NCI-H2196 (cell line): ENCODE results near the gene CD7.

ENCODE experiments used
- DNase-seq: peaks from one replicate; lab custom pipeline; 2025; ENCODE audit not compliant: unreplicated experiment; lab: John Stamatoyannopoulos, UW

CD7 gene

DNA sequence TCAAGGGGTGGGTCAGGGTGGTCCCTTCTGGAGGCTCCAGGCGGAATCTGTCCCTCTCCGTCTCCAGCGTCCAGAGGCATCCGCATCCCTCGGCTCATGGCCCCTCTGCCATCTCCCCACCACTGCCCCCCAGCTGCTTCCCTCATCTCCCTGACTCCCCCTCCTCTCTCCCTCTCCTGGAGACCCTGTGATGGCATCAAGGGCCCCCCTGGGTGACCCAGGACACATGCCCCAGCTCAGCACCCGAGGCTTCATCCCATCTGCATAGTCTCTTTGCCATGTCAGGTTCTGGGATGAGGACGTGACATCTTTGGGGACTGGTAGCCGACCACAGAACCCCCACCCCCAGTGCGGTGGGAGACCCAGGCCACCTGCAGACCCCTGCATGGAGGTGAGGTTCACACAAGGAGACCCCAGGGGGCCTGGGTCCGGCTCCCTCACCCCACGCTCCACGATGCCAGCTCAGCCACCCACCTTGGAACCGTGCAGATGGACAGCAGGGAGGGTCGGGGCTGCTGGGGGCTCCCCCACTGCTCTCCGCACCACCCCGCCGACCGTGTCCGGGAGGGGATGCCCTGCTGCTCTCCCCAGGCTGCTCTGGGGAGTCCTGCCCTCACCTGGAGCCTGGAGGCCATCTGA is 12.4 kb upstream of the CD7 start:
- no peak for DNase-seq

DNA sequence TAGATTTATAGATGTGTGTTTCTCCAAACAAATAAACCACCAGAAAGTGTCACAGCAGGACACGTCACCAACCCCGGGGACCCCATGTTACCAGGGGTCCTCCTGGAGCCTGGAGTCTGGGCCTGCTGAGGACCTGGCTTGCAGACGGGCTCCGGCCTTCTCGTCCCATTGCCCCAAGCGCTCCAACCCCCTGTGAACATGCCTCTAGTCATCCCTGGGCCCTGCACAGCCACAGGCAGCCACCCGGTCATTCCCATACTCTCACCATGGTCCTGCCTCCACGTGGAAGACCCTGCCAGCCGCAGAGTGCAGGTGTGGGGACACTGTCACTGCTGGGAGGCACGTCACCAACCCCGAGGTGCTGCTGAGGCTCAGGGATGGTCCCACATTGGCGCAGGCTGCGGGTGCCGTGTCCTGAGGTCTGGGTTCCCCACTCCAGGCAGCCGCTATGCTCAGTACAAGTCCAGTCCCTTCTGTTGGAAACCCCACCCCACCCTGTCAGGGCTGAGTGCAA is 11.6 kb upstream of the CD7 start:
- no peak for DNase-seq

DNA sequence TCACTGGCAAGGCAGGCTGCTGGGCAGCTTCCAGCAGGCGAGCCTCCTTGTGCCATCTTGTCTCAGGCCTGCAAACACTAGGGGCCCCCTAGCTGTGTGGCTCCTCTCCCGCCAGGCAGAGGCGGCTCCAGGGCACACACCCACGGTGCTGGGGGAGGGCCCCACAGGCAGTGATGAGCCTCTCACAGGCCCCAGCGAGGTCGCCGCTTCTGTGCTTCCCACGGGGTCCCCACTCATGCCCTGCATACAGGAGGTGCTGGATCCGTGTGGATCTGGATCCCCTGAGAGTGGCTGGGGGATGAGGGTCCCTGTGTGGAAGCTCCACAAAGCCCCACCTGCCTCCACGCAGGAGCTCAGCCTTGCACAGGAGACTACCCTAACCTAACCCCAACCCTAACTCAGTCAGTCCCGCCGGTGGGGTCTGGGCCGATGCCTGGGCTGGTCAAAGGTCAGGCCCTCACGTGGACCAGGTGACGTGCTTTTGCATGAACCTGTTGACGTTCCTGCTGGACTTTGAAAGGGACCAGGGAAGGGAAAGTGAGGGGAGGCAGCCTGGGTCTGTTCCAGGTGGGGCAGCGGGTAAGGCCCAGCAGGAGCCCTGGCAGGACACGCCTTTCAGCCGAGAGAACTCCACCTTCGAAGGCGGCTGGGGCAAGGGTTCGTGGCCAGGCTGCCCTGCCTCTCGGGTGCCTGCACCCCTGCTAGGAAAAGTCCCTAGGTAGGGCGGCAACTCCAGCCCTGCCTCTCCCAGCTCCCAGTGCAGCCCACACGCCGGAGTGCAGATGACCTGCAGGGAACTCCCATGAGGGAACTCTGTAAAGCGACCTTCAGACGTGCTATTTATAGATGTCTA is 11.0 kb upstream of the CD7 start:
- DNase-seq, result no peak

DNA sequence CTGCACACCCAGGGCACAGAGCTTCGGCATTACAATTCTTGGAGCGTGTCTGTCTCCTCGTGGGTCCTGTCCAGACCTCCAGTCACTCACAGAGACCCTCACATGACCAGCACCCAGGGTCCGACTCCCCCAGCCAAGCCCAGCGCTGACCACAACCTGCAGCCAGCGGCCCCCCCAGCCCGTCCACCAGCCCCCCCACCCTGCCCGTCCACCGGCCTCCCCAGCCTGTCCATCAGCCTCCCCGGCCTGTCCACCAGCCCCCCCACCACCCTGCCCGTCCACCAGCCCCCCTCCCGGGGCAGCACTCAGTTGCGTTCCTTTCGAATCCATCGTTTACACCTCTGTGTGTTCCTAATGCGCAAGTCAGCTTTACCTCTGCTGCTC is 10.3 kb upstream of the CD7 start:
- no peak for DNase-seq

DNA sequence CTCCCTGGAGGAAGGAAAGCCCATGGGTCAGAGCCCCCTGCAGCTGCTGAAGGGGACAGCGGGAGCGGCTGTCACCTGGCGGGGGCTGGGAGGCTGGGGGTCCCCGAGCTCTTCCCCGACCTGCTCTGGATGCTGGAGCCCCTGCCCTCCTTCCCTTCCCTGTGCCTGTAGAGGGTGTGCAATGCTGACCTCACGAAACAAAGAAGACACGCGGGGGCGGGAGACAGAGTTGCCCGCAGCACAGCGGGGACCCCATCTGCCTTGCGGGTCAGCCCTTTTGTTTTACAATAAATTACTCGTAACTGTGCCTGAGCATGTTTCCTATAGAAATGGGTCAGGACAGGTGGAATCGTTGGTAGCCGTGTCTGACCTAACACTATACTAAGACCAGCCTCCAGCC is 9.9 kb upstream of the CD7 start:
- DNase-seq, result no peak

DNA sequence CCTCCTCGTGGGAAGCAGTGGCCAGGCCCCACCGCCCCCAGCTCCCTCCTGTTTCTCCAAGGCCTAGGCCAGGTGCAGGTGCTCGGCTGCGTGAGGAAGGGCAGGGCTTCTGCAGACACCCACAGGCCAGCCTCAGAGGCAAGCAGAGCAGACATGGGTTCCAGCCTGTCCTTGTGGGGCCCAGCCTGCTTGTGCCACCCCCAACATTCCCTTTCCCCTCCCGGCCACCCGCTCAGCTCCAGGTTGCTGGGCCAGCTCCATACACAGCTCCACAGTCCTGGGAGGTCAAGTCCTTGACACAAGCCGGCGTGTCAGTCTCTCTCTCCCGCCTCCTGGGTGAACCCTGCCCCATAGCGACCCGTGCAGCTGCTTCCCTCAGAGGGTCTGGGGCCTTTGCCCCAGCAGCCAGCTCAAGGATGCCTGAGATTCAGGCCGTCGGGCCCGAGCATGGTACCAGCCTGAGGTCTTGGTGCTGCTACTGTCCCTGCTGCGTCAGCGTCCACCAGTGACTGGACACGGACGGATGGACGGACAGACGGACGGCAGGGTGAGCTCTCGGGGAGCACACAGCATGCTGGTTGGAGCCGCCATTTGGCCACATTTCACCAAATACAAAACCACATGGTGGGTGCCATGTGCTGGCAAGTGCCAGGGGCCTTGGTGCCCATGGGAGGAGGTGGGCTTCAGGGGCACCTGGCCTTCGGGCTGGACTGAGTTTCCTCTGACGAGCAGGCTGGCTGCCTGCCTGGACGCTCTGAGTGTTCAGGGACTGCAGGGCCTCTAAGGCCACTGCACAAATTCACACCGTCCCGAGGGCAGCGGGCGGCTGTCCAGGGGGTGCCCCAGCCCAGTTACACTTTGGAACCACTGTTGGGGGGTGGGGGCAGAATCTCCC is 8.1 kb upstream of the CD7 start:
- DNase-seq, result no peak

DNA sequence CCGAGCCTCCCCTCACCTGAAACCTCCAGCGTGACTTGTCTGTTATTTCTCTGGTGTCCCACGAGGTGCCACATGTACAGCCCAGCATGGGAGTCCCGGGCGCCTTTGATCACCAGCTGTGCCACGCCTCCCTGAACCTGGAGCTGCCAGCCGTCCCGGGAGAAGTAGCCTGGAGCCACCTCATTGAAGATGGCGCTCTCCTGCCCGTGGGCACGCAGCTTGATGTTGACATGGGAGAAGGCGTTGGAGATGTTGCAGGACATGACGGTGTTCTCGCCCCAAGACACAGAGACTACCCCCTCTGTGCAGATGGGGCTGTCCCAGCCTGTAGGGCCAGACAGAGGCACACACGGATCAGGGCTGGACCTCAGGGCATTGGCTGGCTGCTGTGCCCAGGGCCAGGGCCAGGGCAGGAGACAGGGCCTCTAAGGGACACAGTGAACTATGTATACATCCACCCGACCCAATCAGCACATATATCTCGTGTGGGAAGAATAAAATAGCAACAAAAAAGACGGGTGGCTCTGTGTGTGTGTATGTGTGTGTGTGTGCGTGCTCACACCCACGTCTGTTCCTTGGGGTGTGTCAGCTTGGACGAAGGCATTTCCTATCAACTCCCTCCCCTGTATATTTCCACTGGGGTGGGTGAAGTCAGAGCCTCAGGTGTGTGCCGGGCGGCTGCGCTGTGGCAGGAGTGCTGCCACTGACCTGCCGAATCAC is 7.3 kb upstream of the CD7 start:
- DNase-seq, result no peak

DNA sequence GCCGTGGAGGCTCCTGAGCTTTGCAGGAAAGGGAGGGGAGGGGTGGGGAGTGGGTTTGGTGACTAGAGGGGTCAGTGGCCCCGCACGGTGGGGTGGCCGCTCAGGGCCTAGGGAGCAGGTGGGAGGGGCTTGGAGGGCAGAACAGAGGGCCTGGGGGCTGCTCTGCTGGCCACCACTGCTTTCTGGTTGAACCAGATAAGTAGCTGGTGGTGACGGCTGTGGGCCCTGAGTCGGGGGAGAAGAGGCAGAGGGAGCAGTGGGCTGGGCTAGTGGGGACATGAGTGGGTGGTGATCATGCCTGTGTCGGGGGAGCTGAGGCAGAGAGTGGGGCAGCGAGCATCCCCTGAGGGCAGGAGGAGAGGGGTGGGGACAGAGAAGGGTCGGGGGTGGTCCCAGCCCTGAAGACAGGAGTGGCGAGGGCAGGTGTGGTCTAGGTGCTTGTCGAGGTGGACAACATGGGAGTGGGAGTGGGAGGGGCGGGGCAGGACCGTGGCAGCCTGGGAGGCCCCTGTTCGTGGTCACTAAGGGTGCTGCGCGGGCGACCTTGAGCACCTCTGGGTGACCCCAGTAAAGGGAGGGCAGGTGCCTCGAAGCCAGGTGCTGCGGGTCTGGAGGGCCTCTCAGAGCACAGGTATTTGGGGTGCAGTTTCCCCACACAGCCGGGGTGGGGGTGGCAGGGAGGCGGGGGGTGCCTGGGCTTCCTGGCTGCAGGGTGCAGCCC is 6.3 kb upstream of the CD7 start:
- no peak for DNase-seq

DNA sequence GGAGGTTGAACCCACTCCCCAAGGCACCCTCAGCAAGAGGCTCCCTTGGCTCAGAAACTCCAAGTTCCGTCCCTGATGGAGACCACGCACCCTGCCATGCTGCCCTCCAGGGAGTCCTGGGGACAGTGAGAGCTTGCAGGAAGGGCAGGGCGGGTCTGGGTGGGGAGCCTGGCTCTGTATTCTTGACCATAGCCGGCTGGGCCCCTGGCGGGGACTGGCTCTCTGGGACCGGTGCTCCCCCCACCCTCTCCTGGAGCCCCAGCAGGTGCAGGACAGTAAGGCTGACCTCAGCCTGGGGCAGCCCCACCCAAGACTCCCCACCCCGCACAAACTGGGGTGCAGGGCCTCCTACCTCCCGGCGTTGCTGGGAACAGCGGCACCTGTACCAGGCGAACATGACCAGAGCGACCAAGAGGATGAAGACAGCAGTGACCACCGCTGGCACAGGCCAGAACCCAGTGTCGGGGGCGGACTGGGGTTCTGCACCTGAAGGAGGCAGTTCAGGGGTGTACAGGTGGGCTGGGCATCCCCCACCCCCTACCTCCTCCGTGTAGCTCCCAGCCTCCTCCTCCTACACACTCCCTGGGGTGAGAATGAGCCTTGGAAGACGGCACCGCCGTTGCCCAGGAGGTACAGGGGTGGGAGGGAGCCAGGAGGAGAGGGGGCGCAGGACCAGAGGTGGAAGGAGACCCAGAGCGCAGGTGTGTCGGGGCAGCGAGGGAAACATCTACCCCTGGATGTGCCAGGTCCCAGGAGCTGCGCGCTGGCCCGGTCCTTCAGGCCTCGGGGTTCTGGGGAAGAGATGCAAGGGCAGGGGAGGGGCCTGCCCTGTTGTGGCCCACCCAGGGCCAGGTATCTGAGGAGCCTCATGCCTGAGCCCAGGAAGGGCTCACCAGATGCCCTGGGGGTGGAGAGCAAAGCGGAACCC is 5.4 kb upstream of the CD7 start:
- DNase-seq, result no peak

DNA sequence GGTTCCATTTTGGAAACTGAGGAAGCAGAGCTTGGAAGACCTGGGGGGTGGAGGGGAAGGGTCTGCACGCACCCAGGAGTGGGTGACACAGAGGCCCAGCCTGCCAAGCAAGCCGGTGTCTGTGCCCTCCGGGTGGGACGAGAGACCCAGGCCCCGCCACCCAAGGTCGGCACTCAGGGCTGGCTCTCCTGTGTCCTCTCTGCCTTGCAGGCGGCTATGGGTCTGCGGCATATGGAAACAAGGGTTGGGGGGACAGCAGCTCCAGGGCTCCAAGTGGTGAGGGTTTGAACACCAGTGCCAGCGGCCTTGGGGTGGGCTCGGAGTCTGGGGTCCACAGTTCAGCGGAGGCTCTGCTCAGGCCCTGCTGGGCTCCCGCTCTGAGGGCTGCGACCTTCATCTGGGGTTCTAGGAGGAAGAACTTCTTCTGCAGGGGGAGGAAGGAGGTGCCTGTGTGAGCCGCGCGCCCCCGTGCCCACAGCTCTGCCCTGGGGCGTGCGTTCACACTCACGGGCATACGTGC is 4.6 kb upstream of the CD7 start:
- no peak for DNase-seq

DNA sequence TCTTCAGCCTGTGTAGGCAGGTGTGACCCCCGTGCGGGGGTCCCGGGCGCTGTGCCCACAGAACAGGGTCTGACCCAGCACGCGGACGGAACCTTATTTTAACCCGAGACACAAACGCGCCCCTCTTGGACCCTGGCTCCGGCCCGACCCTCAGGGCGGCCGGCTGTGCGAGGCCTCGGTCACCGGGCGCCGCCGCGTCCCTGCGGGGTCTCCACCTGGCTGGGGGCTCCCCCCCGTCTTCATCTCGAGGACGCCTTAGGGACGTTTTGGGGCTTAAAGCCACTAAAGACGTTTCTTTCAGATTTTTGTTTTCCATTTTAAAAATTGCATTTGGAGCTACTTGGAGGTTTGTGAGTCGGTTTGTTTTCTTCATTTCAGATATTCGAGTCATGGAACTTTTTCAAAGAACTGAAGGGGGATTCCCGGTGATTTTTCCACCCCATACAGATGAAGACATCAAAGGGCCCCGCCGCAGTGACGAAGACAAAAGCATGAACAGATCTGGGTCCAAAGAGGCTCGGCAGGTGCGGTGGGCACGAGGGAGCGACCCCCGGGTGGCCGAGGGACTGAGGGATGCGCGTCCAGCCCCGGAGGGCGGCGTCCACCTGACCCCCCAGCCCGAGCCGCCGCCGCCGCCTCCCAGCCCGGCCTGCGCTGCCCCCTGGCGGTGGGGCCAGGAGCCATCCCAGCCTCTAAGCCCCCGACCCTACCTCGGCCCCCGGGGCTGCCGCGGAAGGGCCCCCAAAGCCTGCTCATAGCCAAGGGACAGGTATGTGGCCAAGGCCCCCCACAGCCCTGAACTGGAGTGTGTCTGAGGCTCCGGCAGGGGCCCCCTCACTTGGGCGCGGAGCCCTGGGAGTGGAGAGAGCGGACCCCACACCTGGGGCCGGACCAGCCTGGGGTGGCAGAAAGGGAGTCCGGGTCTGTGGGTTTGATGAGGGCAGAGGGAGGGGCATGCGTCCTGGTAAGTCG is 3.8 kb upstream of the CD7 start:
- peak; percentile 68 for DNase-seq

DNA sequence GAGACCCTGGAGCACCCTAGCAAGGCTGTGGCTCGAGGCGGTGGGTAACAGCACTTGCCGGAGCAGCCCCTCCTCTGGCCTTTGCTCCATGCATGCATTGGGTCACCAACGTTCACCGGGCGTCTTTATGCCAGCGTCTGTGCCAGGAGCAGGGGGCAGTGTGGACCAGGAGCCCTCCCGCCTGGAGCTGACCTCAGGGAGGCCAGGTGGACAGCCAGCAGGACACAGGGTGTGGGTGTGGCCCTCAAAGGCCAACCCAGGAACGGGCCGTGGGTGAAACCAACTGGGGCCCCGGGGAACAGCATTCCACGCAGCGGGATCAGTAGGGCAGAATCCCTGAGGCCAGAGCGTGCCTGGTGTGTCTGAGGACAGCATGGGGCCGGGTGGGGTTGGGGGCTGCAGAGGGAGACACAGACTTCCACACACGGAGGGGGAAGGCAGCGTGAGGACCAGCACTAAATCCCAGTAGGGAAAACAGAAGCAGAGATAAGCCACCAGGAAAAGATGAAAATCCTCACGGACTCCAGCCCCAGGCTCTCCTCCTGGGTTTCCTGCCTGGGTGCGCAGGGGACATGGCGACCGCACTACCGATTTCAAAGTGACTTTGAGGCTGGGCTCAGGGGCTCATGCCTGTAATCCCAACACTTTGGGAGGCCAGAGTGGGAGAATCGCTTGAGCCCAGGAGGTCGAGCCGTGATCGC is 2.9 kb upstream of the CD7 start:
- no peak for DNase-seq

DNA sequence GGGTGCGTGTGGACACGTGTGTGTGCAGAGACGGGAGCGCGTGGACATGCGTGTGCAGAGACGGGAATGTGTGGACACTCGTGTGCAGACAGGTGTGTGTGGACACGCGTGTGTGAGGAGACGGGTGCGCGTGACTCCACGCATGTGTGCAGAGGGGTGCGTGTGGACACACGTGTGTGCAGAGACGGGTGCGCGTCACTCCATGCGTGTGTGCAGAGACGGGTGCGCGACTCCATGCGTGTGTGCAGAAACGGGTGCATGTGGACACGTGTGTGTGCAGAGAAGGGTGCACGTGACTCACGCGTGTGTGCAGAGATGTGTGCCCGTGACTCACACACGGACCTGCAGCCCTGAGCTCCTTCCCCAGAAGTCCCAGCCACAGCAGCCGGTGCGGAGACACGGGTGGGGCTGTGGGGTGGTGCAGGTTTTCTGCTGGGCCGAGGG is 2.2 kb upstream of the CD7 start:
- no peak for DNase-seq

DNA sequence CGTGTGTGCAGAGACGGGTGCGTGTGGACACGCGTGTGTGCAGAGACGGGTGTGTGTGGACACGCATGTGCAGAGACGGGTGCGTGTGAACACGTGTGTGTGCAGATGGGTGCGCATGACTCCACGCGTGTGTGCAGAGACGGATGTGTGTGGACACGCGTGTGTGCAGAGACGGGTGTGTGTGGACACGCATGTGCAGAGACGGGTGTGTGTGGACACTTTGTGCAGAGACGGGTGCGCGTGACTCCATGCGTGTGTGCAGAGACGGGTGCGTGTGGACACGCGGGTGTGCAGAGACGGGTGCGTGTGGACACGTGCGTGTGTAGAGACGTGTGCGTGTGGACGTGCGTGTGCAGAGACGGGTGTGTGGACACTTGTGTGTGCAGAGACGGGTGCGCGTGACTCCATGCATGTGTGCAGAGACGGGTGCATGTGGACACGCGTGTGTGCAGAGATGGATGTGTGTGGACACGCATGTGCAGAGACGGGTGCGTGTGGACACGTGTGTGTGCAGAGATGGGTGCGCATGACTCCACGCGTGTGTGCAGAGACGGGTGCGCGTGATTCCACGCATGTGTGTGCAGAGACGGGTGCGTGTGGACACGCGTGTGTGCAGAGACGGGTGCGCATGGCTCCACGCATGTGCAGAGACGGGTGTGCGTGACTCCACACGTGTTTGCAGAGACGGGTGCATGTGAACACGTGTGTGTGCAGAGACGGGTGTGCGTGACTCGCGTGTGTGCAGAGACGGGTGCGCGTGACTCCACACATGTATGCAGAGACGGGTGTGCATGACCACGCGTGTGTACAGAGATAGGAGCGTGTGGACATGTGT is 1.6 kb upstream of the CD7 start:
- DNase-seq, result no peak

DNA sequence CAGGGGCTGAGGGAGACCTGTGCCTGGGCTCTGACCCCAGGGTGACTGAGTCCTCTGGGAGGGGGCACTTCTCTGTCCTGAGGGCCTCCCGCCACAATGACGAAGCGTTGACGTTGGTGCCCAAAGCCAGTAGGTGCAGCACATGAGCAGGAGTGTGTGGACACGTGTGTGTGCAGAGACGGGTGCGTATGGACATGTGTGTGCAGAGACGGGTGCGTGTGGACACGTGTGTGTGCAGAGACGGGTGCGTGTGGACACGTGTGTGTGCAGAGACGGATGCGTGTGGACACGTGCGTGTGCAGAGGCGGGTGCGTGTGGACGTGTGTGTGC is 726 bp upstream of the CD7 start:
- no peak for DNase-seq

DNA sequence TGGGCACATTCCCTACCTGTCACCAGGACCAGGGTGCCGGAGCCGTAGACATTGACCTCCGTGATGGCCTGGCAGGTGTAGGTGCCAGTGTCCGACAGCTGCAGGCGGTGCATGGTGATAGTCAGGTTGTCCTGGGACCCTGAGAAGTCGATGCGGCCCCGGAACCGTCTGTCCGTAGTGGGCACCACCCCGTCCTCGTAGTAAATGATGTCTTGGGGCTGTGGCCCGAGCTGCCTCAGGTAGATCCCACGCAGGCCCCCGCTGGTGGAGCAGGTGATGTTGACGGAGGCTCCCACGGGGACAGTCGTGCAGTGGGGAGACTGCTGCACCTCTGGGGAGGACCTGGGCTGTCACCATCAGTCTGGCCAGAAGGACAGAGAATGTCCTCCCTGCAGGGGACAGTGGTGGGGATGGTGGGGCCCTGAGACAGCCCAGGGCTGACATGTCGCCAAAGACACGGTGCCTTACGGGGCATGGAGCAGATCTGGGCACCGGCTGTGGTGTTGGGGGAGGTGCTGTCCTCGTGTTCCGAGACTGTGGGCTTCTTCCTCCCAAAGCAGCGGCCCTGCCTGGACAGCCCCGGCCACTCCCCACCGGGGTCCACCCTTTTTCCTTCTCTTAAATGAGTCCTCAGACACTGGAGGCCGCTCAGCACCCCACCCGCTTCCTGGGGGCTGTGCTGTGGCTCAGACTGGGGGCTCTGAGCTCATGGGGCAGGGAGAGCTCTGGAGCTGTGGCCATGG is 586 bp downstream of the CD7 start:
- no peak for DNase-seq
